OCI-LY1 (cell line): ENCODE data around the gene SPEM3.

Experiments
- H2AFZ ChIP-seq: fragments of 200-600 bp; sonication (generic), shearing (Covaris generic); 2 replicates; pipeline ENCODE4 v1.6.0; 2014; ENCODE audit warnings: antibody characterized with exemption, mild to moderate bottlenecking, low read length
- H3F3A ChIP-seq: fragments of 200-600 bp; sonication (generic), shearing (Covaris generic); 2 replicates; pipeline ENCODE4 v1.6.0; 2014; ENCODE audit warnings: mild to moderate bottlenecking, antibody characterized with exemption, low read length, moderate library complexity; ENCODE audit not compliant: insufficient read depth
- H3K27ac ChIP-seq: fragments of 200-600 bp; sonication (generic); 2 replicates; pipeline ENCODE4 v1.5.1; 2014; ENCODE audit warnings: low read length, mixed run types, mild to moderate bottlenecking, low read depth; ENCODE audit not compliant: poor library complexity, severe bottlenecking
- H3K27me3 ChIP-seq: fragments of 200-600 bp; sonication (generic); 2 replicates; pipeline ENCODE4 v1.6.0; 2014; ENCODE audit warnings: antibody characterized with exemption, mild to moderate bottlenecking, low read length, moderate library complexity; ENCODE audit not compliant: insufficient read depth
- H3K36me3 ChIP-seq: fragments of 200-600 bp; sonication (generic); 2 replicates; pipeline ENCODE4 v1.6.1; 2014; ENCODE audit warnings: mild to moderate bottlenecking, antibody characterized with exemption, low read length, moderate library complexity, mixed read lengths; ENCODE audit not compliant: insufficient read depth
- H3K4me1 ChIP-seq: fragments of 200-600 bp; sonication (generic); 2 replicates; pipeline ENCODE4 v1.5.1; 2014; ENCODE audit warnings: mild to moderate bottlenecking, low read length, moderate library complexity; ENCODE audit not compliant: insufficient read depth, severe bottlenecking
- H3K4me2 ChIP-seq: fragments of 200-600 bp; sonication (generic), shearing (Covaris generic); 2 replicates; pipeline ENCODE4 v1.6.1; 2014; ENCODE audit warnings: low read length
- H3K4me3 ChIP-seq: fragments of 200-600 bp; sonication (generic); 2 replicates; pipeline ENCODE4 v1.5.1; 2014; ENCODE audit warnings: low read length, low read depth, mild to moderate bottlenecking, mixed read lengths; ENCODE audit not compliant: poor library complexity, severe bottlenecking
- H3K79me2 ChIP-seq: fragments of 200-600 bp; shearing (Covaris generic); 2 replicates; pipeline ENCODE4 v1.6.1; 2016; ENCODE audit warnings: mixed run types, low read length, mixed read lengths; ENCODE audit not compliant: insufficient read depth
- H3K9ac ChIP-seq: fragments of 200-600 bp; sonication (generic), shearing (Covaris generic); 2 replicates; pipeline ENCODE4 v1.6.1; 2014; ENCODE audit warnings: mild to moderate bottlenecking, low read length, mixed read lengths
- H3K9me2 ChIP-seq: fragments of 200-600 bp; sonication (generic), shearing (Covaris generic); 2 replicates; pipeline ENCODE4 v1.6.1; 2014; ENCODE audit warnings: low read depth, mild to moderate bottlenecking, low read length, mixed read lengths
- H3K9me3 ChIP-seq: fragments of 200-600 bp; shearing (Covaris generic); 2 replicates; pipeline ENCODE4 v1.6.1; 2014; ENCODE audit warnings: low read length, mixed read lengths
- H4K20me1 ChIP-seq: fragments of 200-600 bp; sonication (generic), shearing (Covaris generic); 2 replicates; pipeline ENCODE4 v1.6.0; 2016; ENCODE audit warnings: mild to moderate bottlenecking, low read length; ENCODE audit not compliant: insufficient read depth
- EZH2 ChIP-seq: fragments of 200-600 bp; sonication (generic), shearing (Covaris generic); IDR thresholded peaks from 2 replicates; pipeline ENCODE4 v1.8.0; 2017; ENCODE audit warnings: borderline replicate concordance, mixed run types, mild to moderate bottlenecking, antibody characterized with exemption, low read length, moderate library complexity, mixed read lengths
- TF ChIP-seq, protein P1 (sequence below): fragments of 200-600 bp; sonication (generic), shearing (Covaris generic); IDR thresholded peaks from 2 replicates; pipeline ENCODE4 v1.5.1; 2017; ENCODE audit warnings: mild to moderate bottlenecking, antibody characterized with exemption, low read length, moderate library complexity, mixed read lengths

The SPEM3 gene

DNA sequence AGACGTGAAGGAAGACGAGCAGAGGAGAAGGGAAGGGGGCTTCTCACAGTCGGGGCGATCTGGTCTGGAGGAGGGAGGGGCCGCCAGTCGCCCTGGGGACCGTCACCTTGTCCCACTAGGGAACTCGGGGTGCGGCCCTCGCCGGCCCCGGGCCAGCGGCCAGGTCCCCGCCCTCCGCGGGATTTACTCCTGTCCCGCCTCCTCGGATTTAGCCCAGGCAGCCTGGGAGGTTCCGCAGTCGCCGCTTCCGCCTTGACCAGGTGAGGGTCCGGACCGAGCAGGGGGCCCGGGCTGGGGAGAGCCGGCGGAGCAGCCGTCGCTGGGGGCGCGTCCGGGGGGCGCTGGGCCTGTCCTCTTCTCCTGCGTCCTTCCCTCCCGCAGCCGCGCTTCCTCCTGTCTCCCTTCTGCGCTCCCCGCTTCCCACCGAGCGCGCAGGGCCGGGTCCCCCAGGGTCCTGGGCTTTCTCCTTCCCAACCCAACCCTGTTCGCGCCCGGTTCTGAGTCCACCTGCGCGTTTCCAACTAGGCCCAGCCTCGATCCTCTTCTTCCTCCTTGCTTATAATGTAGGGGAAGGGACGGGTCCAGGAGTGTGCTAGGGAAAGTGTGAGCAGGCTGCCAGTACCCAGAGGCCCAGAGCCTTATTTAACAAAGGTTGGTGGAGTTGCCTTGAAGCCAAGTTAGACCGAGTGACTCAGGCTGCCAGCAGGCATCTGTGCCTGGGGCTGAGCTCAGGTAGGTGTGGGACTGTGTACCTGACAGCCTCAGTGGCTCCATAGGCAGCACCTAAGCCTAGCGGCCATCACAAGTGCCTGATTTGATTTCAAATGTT lies 47.6 kb upstream of the SPEM3 start, which contains the start of gene TNK1:
Gene TNK1, plus strand, starts transcription at position 235 of the 829 bp plus-strand sequence. CDS start 1,838 bp downstream, outside the sequence.
- no peak within 1 kb of the TSS for H2AFZ ChIP-seq

DNA sequence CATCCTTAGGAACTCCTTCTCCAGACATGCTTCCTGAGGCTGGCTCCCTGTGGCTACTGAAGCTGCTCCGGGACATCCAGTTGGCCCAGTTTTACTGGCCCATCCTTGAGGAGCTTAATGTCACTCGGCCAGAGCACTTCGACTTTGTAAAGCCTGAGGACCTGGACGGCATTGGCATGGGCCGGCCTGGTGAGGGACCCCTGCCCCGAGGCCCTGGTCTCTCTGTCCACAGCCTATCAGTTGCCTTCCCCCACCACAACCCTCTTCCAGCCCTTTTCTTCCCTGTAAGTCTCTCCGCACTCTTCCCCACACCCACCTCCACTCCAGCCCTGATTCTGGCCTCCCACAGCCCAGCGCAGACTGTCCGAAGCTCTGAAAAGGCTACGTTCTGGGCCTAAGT lies 45.8 kb upstream of the SPEM3 start:
- no peaks in the 10 kb centered on the region for H3F3A ChIP-seq
- peaks cover 9% of the 10 kb centered on the region for H3K9me3 ChIP-seq
- no peak for TF ChIP-seq EZH2
- no peak overlapping the region for H3K4me3 ChIP-seq
- H3K9ac ChIP-seq = no peak overlapping the region
- no peaks in the 10 kb centered on the region for H4K20me1 ChIP-seq
- peaks cover 2% of the 10 kb centered on the region; the same call in 1 of the 2 replicates for H3K36me3 ChIP-seq
- H3K4me1 ChIP-seq = peaks cover 18% of the 10 kb centered on the region
- no peak overlapping the region for H3K27ac ChIP-seq
- peaks cover 8% of the 10 kb centered on the region; the same call in 1 of the 2 replicates for H3K27me3 ChIP-seq
- no peak overlapping the region for H2AFZ ChIP-seq
- no peak overlapping the region for H3K4me2 ChIP-seq
- H3K9me2 ChIP-seq = no peaks in the 10 kb centered on the region
- H3K79me2 ChIP-seq = no peaks in the 10 kb centered on the region

More for the DNA sequence above, 47.6 kb upstream of the SPEM3 start, which contains the start of gene TNK1:
- H3K27ac ChIP-seq = no peak within 1 kb of the TSS
- no peak within 1 kb of the TSS for H3K4me2 ChIP-seq
- no peaks in the 10 kb centered on the region for H3F3A ChIP-seq
- no peaks in the 10 kb centered on the region for H3K36me3 ChIP-seq
- no peaks in the 10 kb centered on the region for H3K79me2 ChIP-seq
- H3K4me1 ChIP-seq = peaks cover 18% of the 10 kb centered on the region
- TF ChIP-seq, protein P1, sequence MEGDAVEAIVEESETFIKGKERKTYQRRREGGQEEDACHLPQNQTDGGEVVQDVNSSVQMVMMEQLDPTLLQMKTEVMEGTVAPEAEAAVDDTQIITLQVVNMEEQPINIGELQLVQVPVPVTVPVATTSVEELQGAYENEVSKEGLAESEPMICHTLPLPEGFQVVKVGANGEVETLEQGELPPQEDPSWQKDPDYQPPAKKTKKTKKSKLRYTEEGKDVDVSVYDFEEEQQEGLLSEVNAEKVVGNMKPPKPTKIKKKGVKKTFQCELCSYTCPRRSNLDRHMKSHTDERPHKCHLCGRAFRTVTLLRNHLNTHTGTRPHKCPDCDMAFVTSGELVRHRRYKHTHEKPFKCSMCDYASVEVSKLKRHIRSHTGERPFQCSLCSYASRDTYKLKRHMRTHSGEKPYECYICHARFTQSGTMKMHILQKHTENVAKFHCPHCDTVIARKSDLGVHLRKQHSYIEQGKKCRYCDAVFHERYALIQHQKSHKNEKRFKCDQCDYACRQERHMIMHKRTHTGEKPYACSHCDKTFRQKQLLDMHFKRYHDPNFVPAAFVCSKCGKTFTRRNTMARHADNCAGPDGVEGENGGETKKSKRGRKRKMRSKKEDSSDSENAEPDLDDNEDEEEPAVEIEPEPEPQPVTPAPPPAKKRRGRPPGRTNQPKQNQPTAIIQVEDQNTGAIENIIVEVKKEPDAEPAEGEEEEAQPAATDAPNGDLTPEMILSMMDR = no peak
- no peak for TF ChIP-seq EZH2
- H3K27me3 ChIP-seq = peaks cover 8% of the 10 kb centered on the region; the same call in 1 of the 2 replicates
- no peak within 1 kb of the TSS for H3K9ac ChIP-seq
- H4K20me1 ChIP-seq = no peaks in the 10 kb centered on the region
- H3K9me2 ChIP-seq = no peaks in the 10 kb centered on the region
- H3K9me3 ChIP-seq = peaks cover 9% of the 10 kb centered on the region
- no peak within 1 kb of the TSS for H3K4me3 ChIP-seq

DNA sequence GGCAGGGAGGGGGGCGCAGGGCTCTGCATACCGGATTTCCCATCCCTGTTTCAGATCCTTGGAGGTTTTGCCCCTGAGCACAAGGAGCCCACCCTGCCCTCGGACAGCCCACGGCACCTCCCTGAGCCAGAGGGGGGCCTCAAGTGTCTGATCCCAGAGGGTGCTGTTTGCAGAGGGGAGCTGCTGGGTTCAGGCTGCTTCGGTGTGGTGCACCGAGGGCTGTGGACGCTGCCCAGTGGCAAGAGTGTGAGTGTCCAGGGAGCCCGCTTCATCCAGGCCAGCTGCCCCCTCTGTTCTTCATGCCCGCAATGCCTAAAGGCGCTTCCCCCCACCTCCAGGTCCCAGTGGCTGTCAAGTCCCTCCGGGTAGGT lies 45.3 kb upstream of the SPEM3 start:
- H4K20me1 ChIP-seq = no peaks in the 10 kb centered on the region
- TF ChIP-seq, protein P1 = no peak
- no peak for TF ChIP-seq EZH2
- H3K4me3 ChIP-seq = peak overlapping the region; percentile 68
- peak overlapping the region; percentile 91 for H3K4me2 ChIP-seq
- no peaks in the 10 kb centered on the region for H3K79me2 ChIP-seq
- no peaks in the 10 kb centered on the region for H3F3A ChIP-seq
- H3K9me2 ChIP-seq = no peaks in the 10 kb centered on the region
- H3K9ac ChIP-seq = peak overlapping the region; percentile 72; the same call in 1 of the 2 replicates
- peaks cover 8% of the 10 kb centered on the region; the same call in 1 of the 2 replicates for H3K27me3 ChIP-seq
- peaks cover 18% of the 10 kb centered on the region for H3K4me1 ChIP-seq
- H2AFZ ChIP-seq = no peak overlapping the region
- H3K27ac ChIP-seq = no peak overlapping the region
- H3K36me3 ChIP-seq = peaks cover 4% of the 10 kb centered on the region; the same call in 1 of the 2 replicates
- peaks cover 9% of the 10 kb centered on the region for H3K9me3 ChIP-seq
